ENCODE measurements around the gene SFTA2.
"Not testable (repeated sequence)": the region's sequence is repeated elsewhere in the genome, so short reads cannot be mapped to it uniquely, and the experiment has no call there.

The SFTA2 gene

DNA sequence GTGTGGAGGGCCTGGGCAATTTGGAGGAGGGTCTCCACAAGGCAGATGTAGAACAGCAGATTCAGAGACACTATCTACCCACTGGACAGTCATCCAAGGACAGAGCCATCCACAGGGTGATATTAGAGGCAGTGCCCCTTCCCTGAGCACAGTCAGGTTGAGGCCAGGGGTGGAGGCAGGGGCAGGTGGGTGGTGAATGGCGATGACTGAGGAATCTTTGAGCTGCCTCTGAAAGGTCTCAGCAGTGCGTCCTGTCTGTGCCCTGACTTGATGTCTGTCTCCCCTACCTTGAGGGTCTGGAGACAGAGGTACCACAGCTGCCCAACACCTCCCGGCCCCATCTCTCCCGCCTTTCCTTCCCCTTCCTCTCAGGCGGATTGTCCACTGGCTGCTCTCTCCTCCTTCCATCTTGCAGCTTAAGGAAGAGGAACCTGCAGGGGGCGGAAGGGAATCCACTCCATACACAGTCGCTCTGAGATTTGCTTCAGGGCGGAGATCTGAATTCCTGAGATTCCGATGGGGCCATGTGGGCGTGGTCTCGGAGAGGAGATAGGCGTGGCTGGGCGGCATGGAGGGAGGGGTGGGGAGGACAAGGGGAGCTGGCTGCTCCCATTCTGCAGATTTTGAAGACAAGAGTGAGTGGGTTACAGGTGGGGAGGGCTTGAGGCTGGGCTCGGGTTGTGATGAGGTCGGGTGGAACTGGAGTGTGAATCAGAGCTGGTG is 10.5 kb upstream of the SFTA2 start:
- DNase-seq: peak; percentile 25

- no peak for DNase-seq
Observed at GRCh38 chr6:30940361-30940986, 8.5 kb upstream of the SFTA2 start, which contains the start of gene MUCL3. Gene MUCL3 (plus strand): TSS chr6:30940973. CDS start chr6:30941000, 27 bp downstream.

DNA sequence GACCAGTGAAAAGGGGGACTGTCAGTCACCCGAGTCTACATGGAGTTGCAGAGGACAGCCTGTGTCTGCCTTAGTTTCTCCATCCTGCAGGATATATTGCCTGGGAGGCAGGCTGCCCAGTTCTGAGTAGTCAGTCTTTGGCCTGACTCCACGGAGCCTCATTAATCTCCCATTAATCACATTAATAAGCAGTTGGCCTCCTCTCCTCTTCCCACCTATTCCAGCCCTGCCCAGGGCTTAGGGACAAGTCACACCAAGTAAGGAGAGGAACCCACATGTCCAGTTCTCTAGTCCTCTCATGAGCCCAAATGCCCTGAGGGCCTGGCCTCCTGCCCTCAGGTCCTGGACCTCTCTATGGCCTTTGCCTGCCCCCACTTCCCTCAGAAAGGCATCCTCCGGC is 7.5 kb upstream of the SFTA2 start:
- DNase-seq: no peak

GRCh38 chr6:30938730-30939129 is 6.8 kb upstream of the SFTA2 start:
- no peak for DNase-seq

- DNase-seq: no peak
Observed at GRCh38 chr6:30937265-30937664, 5.3 kb upstream of the SFTA2 start.

GRCh38 chr6:30935018-30935417 is 3.0 kb upstream of the SFTA2 start:
- no peak for DNase-seq

DNA sequence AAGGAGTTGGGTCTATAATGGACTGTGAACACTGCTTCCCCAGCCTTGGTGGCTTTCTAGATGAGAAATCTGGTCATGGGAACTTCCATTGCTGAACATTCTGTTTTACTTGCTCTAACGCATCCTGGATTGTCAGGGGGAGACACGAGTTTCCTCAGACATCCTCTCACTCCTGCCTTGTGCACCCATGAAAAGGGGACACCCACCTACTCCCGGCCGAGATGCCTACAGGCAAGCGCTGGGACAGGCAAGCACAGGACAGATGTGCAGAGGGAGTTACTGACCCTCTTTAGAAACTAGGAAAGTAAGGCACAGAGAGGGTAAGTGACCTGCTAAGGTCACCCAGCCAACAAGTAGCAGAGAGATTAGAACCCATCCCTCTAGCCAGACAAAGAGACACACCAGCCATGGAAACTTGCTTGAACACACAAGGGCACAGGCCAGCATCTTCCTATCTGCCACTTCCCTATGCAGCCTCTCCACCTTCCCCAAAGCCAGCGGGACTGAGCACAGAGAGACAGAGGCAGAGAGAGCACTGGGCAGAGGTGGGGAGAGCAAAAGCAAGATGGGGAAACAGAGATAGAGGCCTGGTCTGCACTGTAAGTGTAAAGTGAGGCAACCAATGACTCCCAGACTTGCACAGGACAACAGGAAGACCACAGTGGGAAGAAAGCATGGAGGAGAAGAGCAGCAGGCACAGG is 845 bp upstream of the SFTA2 start:
- no peak for DNase-seq

- no peak for DNase-seq
Observed at GRCh38 chr6:30931272-30931671, 698 bp downstream of the SFTA2 start.

DNA sequence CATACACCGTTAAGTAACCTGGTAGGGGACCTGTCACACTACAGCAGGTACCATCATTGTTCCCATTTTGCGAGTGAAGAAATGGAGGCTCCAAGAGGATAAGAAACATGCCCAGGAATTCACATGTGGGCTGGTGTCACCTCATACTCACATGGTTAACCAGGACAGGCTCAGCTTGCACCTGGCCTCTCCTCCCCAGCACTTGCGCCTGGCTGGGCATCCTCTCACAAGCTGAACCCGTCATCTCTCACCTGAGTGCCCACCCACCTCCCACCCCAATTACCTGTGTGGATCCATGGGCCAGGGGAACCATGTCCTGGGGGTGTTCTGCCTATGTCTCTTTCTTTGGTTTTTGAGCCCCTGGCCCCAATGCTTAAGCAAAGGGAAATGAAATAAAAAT is 1.5 kb downstream of the SFTA2 start:
- DNase-seq: no peak

DNA sequence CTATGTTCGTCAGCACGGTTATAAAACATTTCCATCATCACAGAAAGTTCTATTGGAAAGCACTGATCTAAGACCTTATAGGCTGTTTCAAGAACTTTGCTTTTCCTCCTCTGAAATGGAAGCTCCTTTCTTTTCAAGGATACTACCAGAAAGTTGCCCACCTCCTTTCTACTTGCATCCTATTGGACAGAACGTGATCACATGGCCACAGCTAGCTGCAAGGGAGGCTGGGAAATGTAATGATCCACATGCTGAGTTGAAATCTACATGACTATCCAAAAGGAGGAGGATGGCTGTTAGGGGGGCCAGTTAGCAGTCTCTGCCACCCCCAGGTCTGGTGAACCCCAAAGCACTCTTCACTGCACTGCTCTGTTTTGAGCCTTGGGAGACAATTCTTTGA is 3.3 kb downstream of the SFTA2 start:
- no peak for DNase-seq

DNA sequence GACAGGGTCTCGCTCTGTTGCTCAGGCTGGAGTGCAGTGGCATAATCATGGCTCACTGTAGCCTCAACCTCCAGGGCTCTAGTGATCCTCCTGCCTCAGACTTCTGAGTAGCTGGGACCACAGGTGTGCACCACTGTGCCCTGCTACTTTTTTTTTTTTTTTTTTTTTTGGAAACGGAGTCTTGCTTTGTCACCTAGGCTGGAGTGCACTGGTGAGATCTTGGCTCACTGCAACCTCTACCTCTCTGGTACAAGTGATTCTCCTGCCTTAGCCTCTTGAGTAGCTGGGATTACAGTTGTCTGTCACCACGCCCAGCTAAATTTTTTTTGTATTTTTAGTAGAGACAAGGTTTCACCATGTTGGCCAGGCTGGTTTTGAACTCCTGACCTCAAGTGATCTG is 4.9 kb downstream of the SFTA2 start:
- DNase-seq: not testable (repeated sequence)

DNA sequence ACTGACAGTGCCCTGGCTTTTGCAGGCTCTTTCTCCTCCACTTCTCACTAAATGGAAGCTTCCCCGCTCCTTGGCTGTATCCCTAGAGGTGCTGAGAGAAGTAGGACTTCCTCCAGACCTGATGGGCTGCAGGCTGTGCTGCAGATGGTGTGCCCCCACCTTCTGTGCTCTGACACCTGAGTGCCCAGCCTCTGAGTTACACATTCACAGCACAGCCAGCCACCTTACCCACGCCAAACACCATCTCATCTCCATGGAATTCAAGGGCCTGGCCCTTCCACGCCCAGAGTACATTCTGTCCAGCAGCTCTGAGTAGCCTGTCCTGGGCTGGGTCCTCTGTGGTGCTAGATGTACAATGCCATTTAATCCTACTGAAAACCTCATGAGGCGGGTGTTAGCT is 5.3 kb downstream of the SFTA2 start:
- no peak for DNase-seq

- not testable (repeated sequence) for DNase-seq
Observed at GRCh38 chr6:30924040-30924627, 7.8 kb downstream of the SFTA2 start.

- DNase-seq: no peak
Observed at GRCh38 chr6:30922447-30922852, 9.5 kb downstream of the SFTA2 start.

- no peak for DNase-seq
Observed at GRCh38 chr6:30918670-30919069, 13.3 kb downstream of the SFTA2 start.

DNA sequence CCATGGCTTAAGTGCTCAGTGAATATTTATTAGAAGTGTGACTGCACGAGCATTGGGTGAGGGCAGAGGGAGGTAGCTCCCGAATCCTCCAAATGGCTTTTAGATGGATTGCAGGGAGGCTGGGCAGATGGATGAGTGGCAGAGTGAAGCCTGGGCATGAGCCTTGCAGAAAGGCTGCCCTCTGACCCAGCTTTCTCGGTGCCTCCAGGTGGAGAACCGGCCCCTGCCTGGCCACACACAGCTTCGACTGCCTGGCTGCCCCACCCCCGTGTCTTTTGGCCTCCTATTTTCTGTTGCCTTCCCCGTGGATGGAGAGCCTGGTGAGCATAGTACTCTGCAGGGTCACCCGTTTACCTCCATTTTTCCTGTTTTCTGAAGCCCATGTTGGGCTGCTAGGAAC is 14.5 kb downstream of the SFTA2 start:
- DNase-seq: no peak

DNA sequence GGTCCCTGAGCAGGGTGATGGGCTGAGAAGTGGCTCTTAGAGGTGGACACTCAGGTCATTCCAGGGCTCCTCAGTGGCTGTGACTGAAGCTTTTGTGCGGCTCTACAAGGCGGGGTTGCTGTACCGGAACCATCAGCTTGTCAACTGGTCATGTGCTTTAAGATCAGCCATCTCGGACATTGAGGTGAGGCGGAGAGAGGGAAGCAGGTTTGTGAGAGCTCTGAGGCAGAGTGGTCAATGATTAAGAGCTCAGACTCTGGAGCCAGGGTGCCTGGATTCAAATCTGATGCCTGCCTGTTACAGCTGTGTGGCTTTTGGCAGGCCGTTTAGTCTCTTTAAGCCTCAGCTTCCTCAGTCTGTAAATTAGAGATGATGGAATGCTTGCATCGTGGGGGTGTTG is 14.9 kb downstream of the SFTA2 start:
- DNase-seq: no peak

- peak; percentile 16 for DNase-seq
Observed at GRCh38 chr6:30915591-30915946, 16.4 kb downstream of the SFTA2 start.

DNA sequence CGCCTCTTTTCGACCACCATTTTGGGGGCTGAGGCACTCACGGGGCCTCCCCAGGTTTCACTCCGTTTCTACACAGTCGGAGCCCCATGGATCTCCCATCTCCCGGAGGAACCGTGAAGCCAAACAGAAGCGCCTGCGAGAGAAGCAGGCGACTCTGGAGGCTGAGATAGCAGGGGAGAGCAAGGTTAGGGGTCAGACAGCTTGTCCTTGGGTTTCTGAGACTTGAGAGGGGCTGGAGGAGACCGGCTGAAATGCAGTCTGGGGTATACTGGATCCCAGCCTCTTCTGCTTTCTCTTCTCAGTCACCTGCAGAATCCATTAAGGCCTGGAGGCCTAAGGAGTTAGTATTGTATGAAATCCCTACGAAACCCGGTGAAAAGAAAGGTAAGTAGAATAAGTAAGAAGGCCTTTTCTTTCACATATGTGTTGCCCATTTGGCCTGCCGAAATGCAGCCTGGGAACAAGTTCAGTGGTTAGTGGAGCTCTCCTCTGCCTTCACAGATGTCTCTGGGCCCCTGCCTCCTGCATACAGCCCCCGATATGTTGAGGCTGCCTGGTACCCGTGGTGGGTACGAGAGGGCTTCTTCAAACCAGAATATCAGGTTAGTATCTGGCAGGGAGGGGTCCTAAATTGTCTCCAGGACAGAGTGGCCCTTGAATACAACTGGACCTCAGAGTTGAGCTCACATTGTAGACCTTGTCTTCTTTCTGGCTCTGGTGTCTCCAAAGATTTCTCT is 16.9 kb downstream of the SFTA2 start:
- peak; percentile 34 for DNase-seq

GRCh38 chr6:30914076-30914853 is 17.7 kb downstream of the SFTA2 start, which contains the start of gene VARS2:
Gene VARS2 (plus strand): TSS chr6:30914238. CDS start chr6:30914837, 599 bp downstream.
- DNase-seq: peak; percentile 88

- no peak for DNase-seq
Observed at GRCh38 chr6:30913721-30914075, 18.3 kb downstream of the SFTA2 start.
